NT2/D1 (cell line): ENCODE results near the gene SF3B3.

Experiments
- YY1 ChIP-seq: IDR thresholded peaks from 2 replicates; pipeline ENCODE4 v1.6.1; 2011; ENCODE audit not compliant: insufficient read length, insufficient read depth
- ZNF274 ChIP-seq: IDR thresholded peaks from 2 replicates; pipeline ENCODE4 v1.6.1; 2011; ENCODE audit warnings: mild to moderate bottlenecking, low read depth, low read length

GRCh38 chr16:70552675-70553074 lies 29.1 kb downstream of the SF3B3 start:
- TF ChIP-seq ZNF274 (no peak), YY1 (no peak)
